HK-2 (cell line): ENCODE data around the gene NIT1.
"Not testable (repeated sequence)": the region's sequence is repeated elsewhere in the genome, so short reads cannot be mapped to it uniquely, and the experiment has no call there.

Experiments used
- DNase-seq: peaks from one replicate; pipeline ENCODE4 v3.0.0-alpha.2; 2018; ENCODE audit not compliant: unreplicated experiment

Gene NIT1

GRCh38 chr1:161113915-161114314 lies 4.0 kb upstream of the NIT1 start:
- no peak for DNase-seq

- DNase-seq: no peak
Observed at GRCh38 chr1:161114556-161114955, 3.3 kb upstream of the NIT1 start.

GRCh38 chr1:161115132-161115711 lies 2.7 kb upstream of the NIT1 start:
- DNase-seq: peak; percentile 76

- not testable (repeated sequence) for DNase-seq
Observed at GRCh38 chr1:161115961-161116360, 1.9 kb upstream of the NIT1 start.

- DNase-seq: no peak
Observed at GRCh38 chr1:161119092-161119903, 1.4 kb downstream of the NIT1 start.

- DNase-seq: no peak
Observed at GRCh38 chr1:161121042-161121650, 3.2 kb downstream of the NIT1 start.

- DNase-seq: no peak
Observed at GRCh38 chr1:161121834-161122233, 3.9 kb downstream of the NIT1 start.

GRCh38 chr1:161122967-161123366 lies 5.1 kb downstream of the NIT1 start:
- no peak for DNase-seq

GRCh38 chr1:161127649-161128048 lies 9.7 kb downstream of the NIT1 start:
- no peak for DNase-seq

GRCh38 chr1:161128591-161129420 lies 10.9 kb downstream of the NIT1 start:
- no peak for DNase-seq

GRCh38 chr1:161130266-161130665 lies 12.4 kb downstream of the NIT1 start:
- DNase-seq: no peak

- DNase-seq: no peak
Observed at GRCh38 chr1:161131523-161132409, 13.9 kb downstream of the NIT1 start.

GRCh38 chr1:161132410-161133219 lies 14.7 kb downstream of the NIT1 start, which contains the start of gene DEDD:
Gene DEDD (minus strand): TSS chr1:161132667. CDS start chr1:161124462, 8,205 bp downstream.
- DNase-seq: peak; percentile 92

GRCh38 chr1:161133220-161133740 lies 15.4 kb downstream of the NIT1 start:
- no peak for DNase-seq

- DNase-seq: no peak
Observed at GRCh38 chr1:161137881-161138280, 20.0 kb downstream of the NIT1 start.

GRCh38 chr1:161138431-161138830 lies 20.5 kb downstream of the NIT1 start:
- no peak for DNase-seq

GRCh38 chr1:161139766-161140165 lies 21.9 kb downstream of the NIT1 start:
- no peak for DNase-seq

GRCh38 chr1:161140755-161141400 lies 23.0 kb downstream of the NIT1 start:
- DNase-seq: no peak

- no peak for DNase-seq
Observed at GRCh38 chr1:161145832-161146231, 27.9 kb downstream of the NIT1 start.
